Measurements from ENCODE around the gene ME3.

- TF ChIP-seq POLR2A (IDR thresholded peaks at IDR 0.05; ENCODE audit: low read length): no peak
- TF ChIP-seq ZC3H11A (IDR thresholded peaks at IDR 0.05): no peak
These were observed 209.3 kb downstream of the ME3 start for GRCh38 chr11:86463120-86463519.

All from A549 (cell line).